ENCODE measurements around the gene DNMT3A.

Gene DNMT3A

DNA sequence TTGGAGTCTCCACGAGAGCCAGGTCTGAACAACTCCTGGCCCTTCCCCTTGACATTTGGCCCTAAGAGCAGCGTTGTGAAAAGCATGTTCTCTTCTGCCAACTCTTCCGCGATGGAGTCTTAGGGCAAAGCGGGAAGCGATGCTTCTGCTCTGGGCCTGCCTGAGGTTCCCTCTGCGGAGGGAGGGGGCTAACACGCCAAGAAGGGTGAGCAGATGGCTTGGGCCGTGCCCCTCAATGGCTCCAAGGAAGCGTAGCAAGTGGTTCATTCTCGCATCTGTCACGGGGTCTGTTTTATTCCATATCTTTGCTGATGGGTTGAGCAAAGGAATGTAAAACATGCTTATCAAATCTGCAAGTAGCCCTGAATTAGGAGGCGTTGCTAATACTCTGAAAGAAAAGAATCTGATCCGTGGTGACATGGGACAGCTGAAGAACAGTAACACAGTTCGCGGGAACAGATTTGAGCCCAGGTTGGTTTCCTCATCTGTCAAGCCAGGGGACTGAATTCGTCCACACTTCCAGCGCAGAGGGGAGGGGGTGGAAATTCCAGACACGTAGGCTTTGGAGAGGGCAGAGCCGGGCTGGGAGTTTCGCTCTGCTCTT lies 38.0 kb downstream of the DNMT3A start:
- DNase-seq = no peak

DNA sequence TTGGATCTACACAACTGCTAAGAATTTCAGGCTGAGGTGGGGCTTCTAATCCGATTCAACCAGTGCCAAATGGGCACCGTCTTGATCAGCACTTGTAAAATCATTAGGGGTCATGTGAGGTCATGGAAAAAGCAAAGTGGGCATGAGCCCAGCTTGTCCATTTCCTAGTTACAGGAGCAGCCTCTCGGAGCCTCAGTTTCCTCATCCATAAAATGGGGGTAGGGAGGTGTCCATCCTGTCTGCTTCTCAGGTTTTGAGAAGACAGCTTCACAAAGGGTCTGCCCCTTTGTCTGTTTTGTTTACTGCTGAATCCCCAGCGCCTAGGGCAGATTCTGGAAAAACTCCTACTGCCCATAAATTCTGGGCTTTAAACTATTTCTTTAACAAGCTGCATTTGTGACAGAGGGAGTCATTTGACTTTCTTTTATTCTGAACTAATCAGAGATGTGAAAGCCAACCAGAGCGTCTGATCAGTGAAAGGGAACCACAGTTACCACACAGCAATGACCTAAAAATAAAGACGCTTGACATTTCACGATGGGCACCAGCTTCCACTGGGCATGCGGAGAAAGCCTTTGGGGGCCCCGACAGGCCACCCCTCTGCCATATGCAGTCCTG lies 38.9 kb downstream of the DNMT3A start:
- no peak for DNase-seq

DNA sequence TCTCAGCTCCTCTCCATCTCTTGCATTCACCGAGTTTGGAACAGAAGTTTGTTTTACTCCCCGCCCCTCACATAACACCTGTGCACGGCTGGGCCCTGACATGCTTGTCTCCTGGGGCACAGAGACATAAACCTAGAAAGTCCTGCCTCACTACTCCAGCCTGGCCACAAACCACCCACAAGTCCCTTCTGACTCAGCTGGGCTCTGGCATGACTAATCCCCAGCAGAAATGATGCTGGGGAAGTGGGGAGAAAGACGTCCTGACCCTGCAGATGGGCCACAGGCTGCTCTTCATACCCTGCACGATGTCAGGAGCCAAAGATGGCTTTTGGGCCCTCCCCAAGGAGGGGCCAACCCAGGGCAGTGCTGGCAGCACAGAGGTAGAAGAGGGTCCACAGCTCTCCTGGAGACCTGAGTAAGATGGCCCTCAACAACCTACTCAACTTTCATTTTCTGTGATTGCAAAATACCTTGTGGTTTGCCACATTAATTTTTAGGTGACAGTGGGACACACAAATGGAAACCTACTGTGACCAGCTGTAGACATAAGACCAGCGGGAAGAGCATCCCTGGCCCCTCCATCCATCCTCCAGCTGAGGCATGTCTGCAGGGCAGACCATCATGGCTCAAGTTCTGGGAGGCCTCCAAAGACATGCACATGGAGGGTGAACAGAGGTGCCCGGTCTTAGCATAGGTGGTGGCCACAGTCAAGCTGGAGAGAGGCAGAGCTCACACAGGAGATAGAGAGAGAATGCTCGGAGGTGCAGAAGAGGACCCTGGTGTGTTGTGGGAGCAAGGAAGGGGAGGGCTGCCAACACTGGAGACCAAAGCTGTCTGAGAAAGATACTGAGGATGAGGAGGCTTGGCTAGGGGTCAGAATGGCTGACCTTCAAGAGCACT lies 40.0 kb downstream of the DNMT3A start:
- DNase-seq = no peak

DNA sequence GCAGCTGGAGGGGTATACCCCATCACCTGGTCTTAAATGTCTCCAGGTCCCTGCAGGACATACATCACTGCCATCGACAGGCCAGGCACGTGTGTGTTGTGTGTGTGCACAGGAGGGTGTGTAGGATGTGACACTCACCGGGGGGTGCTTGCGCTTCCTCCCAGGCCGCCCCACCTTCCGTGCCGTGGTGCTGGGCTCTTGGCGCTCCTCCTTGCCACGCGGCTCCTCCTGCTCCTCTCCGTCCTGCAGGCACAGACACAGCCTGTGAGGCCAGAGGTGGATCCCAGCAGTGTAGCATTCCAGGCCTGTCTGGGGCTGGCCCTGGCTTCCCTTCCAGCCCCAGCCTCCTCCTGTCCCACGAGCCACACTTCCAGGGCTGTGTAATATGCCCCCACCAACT lies 41.7 kb downstream of the DNMT3A start:
- DNase-seq = no peak

DNA sequence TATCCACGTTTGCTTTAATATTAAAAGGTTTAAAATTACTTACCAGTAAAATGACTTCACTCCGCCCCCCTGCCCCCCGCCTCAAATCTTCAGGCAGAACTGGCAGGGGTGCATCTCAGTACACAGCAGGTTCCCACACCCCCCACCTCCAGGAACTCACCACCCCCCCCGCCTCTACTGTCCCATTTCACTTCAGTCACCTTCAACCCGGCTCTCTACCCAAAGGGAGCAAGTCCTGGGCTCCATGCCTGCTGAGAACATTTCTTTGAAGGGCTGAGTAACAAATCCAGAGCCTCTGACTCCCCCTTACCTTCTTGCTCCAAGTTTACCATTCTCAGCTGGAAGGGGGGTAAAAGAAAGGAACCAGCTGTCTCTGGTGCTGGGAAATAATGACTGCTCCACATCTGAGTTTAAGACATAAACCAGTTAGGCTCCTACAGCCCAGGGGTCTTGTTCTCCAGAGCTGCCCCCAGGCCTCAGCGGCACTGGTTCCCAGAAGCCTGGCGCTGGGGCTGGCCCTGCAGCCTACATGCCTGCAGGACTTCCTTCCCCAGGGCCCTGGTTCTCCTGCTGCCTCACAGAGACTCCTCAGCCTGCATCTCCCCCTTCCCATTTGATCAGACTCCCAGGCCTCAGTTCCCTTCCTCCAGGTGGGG lies 42.8 kb downstream of the DNMT3A start:
- DNase-seq = no peak

DNA sequence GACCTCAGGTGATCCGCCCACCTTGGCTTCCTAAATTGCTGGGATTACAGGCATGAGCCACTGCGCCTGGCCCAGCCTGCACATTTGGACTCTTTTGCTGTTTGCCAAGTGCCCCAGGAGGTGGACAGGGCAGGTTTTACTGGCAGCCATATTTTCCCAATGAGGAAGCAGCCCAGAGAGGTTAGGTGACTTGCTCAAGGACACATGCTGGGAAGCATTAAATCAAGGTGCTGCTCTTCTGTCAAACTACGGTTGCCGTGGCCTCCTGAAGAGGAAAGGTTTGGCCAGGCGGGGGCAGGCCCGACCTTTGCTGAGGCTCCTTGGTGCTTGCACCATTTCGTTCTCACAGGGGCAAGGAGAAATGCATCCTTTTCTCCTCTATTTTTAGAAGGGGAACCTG lies 44.0 kb downstream of the DNMT3A start:
- no peak for DNase-seq

DNA sequence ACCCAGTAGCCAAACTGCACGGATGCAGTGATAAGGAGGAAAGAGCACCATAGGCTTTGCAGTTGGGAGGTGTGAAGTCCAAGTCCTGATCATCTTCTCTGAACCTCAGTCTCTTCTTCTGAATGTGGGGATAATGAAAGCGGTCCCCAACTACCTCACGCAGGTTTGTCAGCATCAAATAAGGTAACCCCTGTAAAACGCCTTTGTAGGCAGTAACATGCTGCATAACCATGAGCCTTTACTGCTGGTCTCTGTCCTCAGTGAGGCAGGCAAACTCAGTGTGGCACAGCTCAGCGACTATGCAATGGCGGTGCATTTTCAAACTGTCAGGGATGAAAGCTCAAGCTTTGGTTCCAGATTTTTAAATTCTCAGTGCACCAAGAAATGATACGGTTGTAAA lies 46.1 kb downstream of the DNMT3A start:
- no peak for DNase-seq

DNA sequence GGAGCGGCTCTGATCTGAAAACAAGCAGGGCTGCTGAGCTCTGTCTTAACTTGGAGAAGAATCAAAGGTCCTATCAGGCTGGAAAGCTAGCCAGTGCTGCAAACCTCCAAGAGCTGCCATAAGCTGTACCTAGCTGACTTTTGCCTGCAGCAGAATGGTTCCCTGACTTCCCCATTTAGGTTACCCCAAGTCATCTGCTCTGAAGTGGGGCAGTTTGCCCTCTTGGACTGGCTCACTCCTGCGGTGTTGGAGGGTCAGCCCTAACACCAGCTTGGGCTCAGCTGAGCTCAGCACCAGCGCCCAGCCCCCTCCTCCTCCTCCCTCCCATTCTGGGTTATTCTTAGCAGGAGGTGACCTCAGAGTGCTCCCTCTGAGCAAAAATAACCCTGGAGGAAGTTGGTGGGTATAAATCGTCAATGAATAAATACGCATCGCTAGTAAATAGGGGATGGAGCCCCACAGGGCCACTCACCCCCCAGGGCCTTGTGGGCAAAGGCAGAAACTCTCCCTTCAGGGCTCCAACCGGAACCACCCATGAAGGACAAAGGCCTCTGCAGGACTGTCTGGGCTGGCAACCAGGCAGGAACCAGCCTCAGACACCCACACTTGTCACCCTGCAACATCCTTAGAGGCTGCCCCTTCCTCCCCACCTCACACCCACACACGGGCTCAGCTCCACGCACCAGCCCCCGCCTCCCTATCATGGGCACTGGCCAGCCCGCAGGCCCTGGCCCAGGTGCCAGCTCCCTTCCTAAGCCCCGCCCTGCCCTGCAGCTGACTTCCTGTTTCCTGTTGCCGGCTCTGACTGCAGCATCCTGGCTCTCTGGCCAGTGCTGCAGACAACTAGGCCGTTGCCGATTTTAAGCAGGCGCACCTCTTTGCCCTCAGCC lies 46.9 kb downstream of the DNMT3A start:
- no peak for DNase-seq

DNA sequence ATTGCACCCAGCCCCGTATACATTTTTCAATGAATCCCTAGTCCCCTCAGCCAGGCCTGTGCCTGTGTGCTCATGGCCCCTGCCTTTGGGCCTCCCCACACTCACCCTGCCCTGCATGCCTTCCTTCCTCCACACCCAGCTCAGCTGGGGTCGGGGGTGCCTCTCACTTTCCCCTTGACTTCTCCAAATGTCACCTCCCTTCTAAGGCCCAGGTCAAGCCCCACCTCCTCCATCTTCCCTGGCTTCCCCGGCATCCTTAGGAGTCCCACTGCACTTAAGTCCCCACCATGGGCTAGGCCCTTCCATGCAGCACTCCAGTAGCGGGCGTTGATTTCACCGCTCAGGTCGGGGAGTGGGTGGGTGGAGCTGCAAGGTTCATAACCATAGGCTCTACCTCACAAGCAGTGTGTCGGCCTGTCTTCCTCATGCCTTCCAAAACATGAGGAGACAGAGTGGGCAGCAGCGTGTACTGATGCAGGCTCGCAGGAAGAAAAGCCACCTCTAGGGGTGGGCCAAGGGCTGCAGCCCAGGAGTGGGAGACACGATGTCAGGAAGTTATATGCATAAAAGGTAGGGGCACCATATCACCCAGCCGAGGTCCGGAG lies 47.7 kb downstream of the DNMT3A start:
- DNase-seq = no peak

DNA sequence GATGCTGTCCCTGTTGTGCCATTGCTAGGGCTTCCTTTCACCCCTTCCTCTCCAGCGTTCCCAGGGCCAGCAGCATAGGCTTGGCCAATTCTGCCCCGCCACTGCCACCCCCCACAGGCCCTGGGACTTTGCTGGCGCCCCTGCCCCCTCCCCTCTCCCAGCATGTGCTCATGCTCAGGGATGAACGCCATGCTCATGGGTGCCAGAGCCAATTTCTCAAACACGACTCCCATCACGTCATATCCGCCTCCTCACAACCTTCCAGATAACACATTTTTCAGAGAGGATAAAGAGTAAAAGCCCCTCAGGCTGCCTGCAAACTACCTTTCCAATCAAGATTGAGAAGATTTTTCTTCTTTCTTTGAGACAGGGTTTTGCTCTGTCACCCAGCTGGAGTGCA lies 48.6 kb downstream of the DNMT3A start:
- DNase-seq = no peak

DNA sequence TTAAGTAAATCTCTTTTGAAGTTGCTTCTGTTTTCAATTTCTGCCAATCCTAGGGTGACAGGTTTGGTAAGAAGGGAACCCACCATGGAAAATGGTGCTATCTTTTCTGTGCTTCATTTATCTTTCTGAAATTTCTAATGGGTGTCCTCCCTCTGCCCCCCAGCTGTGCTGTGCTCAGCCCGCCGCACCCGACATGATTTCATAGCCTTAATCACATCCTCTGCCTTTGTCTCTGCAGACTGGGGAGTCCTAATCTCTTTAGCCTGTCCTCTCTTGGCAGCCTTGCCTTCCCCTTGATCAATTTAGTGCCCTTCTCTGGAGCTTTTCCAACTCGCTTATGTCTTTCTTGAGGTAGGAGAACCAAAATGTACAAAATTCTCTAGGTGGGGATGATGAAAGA lies 49.3 kb downstream of the DNMT3A start:
- DNase-seq = no peak

DNA sequence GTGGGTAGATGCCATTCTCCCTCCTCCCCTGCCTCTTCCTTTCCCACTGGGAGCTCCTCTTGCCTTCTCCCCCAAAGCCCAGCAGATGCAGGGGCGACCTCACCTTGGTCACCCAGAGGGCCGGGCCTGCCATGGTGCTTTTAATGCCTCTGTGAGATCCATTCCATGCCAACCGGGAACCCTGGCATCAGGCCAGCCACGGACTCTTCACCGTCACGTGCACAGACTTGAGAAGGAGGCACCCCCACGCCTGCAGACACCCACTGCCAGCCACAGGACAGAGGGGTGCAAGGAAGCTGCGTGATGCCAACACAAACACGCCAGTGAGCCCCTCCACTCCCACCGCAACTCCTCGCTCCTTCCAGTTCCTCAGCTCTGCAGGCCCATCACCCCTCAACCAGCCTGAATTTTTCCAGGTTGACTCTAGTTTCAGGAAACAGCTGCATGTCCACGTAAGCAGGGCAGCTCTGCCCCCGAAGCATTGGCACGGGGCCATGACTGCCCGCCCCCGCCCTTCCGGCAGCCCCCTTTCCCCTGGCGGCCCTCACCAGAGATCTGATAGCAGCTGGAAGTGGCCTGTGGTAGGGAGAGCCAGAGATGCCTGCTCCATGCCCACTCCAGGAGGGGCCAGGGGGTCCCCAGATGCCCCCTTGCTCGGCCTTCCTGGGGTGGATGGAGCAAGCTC lies 50.8 kb downstream of the DNMT3A start:
- no peak for DNase-seq

DNA sequence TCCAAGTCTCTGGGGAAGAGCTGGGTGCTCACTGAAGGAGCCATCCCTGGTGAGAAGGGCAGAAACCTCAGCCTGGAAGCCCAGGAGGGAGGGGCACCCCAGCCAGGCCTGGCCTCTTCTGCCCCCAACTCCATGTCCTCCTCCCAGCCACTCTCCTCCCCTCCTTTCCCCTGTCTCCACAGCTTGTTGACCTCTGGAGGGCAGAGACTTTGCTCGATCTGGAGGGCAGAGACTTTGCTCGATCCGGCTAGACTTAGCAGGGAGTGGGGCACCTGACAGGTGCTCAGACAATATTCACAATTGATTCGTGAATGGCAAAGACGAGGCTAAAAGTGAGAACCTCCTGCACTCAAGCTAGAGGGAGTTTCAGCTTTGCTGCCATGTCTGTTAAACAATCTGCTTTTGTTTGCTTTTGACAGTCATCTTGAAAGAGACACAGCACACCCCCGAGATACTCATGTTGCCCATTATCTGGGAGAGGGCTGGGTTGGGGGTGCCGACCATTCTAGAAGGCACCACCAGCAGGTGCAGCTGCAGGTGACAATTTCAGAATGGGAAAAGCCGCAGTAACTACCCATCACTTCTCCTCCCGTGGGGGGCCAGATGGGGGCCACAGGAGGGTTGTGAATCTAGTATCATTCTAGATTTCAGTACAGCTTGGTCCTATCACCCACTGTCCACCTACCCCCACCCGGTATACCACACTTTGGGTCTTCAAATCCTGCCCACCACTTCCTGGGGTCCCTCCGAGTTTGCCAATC lies 54.8 kb downstream of the DNMT3A start:
- DNase-seq = no peak

DNA sequence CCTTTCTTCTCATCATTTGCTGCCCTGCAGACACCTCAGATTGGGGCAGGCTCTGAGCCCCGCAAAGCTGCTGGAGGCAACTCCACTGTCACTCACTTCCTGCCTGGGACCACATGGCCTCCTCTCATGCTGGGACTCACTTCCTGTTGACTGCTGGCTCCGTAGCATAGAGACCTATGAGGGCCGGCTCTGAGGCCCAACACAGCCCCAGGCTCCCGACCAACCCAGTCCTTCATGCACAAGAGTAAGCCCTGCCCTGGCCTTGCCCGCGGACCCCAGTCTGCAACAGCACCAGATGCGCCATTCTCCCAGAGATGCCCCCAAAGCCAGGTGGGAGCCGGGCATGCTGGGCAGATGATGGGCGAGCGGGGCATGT lies 55.7 kb downstream of the DNMT3A start:
- DNase-seq = no peak

DNA sequence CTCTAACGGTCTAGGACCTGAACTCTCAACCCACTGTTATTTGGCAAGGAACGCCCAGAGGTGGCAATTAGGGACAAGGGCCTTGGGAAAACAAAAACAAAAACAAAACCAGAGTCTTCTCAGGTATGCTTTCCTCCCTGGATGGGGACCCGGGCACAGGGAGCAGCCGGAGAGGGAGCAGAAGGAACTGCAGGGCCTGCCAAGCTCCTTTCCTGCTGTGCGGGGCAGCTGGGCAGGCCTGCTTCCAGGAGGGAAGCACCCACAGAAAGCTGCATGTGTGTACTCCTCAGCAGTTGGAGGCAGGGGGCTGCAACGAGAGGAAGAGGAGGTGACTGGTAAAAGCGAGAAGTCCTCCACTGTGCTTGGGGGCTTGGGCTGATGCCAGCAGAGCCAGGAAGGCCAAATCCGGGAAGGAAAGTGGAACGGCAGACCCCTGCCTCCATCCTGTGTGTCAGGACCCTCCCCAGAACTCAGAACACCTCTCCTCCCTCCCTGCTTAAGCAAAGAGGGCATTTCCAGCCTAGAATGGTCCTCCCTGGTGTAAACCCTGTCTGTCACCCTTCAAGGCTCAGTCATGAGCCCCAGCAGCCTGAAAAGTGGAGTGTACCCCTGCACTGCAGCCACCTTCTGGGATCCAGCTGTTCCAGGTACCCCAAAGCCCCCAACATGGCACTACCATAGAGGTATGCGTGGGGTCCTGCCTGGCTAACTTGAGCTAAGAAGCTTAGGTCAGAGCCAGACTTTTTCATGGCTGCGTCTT lies 56.3 kb downstream of the DNMT3A start:
- no peak for DNase-seq

DNA sequence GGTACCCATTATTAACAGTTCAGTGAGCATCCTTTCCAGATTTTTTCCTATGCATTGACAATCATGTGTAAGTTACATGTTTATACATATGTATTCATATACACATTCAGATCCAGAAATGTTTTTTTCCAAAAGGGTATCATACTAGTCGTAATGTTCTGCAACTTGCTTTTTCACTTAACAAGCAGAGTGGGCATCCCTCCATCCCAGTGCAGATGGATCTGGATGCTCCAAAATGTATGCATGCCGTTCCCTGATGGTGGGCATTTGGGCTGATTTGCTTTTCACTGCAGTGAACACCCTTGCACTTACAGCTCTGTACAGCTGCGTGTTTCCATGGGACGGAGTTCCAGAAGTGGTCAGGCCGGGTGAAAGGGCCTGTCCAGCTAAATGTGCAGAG lies 57.0 kb downstream of the DNMT3A start:
- DNase-seq = no peak

DNA sequence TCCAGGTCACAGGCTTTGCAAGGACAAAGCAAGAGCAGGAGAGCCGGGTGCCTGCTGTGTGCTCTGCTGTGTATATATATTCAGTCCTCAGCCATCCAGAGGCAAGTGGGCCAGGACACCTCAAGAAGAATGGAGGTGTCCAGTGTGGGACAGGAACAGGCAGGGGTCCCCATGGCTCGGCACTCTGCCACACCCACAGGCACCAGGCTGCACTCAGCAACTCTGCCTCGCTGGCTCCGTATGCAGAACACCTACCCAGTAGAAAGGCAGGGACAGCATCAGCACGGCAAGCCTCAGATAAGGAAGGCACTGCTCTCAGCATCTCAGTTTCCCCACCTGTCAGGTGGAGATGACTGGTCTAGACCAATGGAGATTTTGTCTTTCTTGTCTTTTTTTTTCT lies 57.8 kb downstream of the DNMT3A start:
- DNase-seq = no peak

DNA sequence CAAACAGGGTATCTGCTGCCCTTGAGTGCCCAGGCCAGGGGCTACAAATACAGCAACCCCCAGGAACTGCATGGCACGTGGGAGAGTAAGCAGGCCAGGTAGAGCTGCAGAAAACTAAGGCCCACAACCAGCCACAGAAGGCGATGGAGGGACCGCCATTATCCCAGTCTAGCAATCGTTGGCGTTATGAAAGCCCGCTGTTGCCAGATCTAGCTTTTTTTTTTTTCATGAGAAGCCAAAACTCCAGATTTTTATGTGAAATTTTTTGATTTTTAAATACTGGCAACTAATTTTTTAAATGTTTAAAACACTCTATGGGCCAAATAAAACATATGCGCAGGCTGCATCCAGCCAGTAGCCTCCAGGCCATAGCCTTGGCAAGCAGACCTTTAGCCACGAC lies 59.8 kb downstream of the DNMT3A start:
- DNase-seq = no peak

DNA sequence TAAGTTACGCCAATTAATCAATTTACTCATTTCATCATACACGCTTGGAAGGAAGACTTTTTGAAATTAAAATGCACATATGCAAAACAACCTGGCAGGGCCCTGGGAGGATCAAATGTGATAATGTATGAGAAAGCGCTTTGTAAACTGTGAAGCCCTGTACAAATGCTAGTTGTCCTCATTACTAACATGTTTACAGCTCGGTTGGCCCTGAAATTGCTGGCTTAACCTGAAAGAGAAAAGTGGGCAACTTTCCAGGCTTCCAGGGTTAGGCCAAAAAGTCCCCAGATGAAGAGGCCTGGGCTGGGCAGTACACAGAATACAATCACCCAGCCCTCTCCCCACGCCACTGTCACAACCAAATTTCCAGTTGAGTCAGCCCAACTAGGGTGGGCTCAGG lies 60.2 kb downstream of the DNMT3A start:
- DNase-seq = no peak

DNA sequence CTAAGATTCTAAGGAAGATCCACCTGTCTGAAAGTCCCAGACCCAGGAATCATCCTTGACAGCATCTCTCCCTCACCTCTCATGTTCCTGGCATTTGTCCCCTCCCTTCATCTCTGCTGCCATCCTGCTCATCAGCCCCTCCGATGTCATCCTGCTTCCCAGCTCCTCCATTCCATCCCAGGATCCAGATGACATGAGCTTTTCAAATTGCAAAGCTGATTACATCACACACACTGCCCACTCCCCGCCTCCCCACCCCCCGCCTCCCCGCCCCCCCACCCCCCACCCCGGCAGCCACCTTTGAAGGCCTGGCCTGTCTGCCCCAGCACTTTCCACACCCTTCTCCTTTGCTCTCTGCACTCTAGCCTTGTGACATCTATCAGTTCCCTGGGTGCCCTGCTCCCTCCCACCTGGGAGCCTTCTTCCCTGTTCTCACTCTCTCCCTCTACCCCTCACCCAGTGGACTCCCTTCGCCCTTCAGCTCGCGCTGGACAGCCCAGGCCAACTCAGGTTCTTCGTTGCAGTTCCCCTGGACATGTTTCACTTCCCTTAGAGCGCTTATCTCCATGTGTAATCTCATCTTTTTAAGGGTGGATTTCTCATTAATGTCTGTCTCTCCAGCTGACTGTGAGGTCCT lies 61.6 kb downstream of the DNMT3A start:
- no peak for DNase-seq
